HL-60/S4 treated with retinoic acid at 250 ng/mL for 4 days and 3 days (cell line): Measurements from ENCODE around the gene CEP350.

ENCODE experiments used
- in situ Hi-C: fragments of 300-500 bp; cut with MboI; formaldehyde crosslinking; loops from 2 replicates; pipeline ENCODE4 v1.7.0; 2022; ENCODE audit warnings: low sequenced_read_pairs

The CEP350 gene

GRCh38 chr1:180057883-180058396 lies 103.3 kb downstream of the CEP350 start:
- in situ Hi-C loops = no loop called here

GRCh38 chr1:180061019-180061418 lies 106.4 kb downstream of the CEP350 start:
- in situ Hi-C loops = no loop called here

- in situ Hi-C loops = no loop called here
These were observed 107.9 kb downstream of the CEP350 start for GRCh38 chr1:180062452-180062971.

- in situ Hi-C loops = no loop called here
These were observed 110.8 kb downstream of the CEP350 start for GRCh38 chr1:180065408-180065807.

GRCh38 chr1:180066150-180066549 lies 111.5 kb downstream of the CEP350 start:
- in situ Hi-C loops = no loop called here

- in situ Hi-C loops = no loop called here
These were observed 115.7 kb downstream of the CEP350 start for GRCh38 chr1:180070286-180070685.

- in situ Hi-C loops = no loop called here
These were observed 117.1 kb downstream of the CEP350 start for GRCh38 chr1:180071759-180072158.

GRCh38 chr1:180080439-180080838 lies 125.8 kb downstream of the CEP350 start:
- in situ Hi-C loops = no loop called here

- in situ Hi-C loops = no loop called here
These were observed 126.9 kb downstream of the CEP350 start for GRCh38 chr1:180081474-180081873.

GRCh38 chr1:180083164-180083563 lies 128.6 kb downstream of the CEP350 start:
- in situ Hi-C loops = no loop called here

GRCh38 chr1:180084867-180085266 lies 130.3 kb downstream of the CEP350 start:
- in situ Hi-C loops = no loop called here

GRCh38 chr1:180085331-180085730 lies 130.7 kb downstream of the CEP350 start:
- in situ Hi-C loops = no loop called here

GRCh38 chr1:180092931-180093650 lies 138.5 kb downstream of the CEP350 start:
- in situ Hi-C loops = no loop called here

GRCh38 chr1:180094705-180095295 lies 140.2 kb downstream of the CEP350 start:
- in situ Hi-C loops = no loop called here

GRCh38 chr1:180096584-180097325 lies 142.1 kb downstream of the CEP350 start:
- in situ Hi-C loops = no loop called here

- in situ Hi-C loops = no loop called here
These were observed 142.7 kb downstream of the CEP350 start for GRCh38 chr1:180097326-180097605.

GRCh38 chr1:180101411-180101810 lies 146.8 kb downstream of the CEP350 start:
- in situ Hi-C loops = no loop called here

GRCh38 chr1:180103819-180104218 lies 149.2 kb downstream of the CEP350 start:
- in situ Hi-C loops = no loop called here

GRCh38 chr1:180112091-180112490 lies 157.5 kb downstream of the CEP350 start:
- in situ Hi-C loops = no loop called here

GRCh38 chr1:180112984-180113647 lies 158.5 kb downstream of the CEP350 start:
- in situ Hi-C loops = no loop called here

GRCh38 chr1:180114396-180114945 lies 159.9 kb downstream of the CEP350 start:
- in situ Hi-C loops = no loop called here
